Activated B cell treated with CpG ODN at 0.5 μM for 24 hours (primary cell): ENCODE results near the gene CNPPD1. TPM values are rescaled to one million over a fixed set of nuclear protein-coding genes. Genes with fewer than 3 reads are reported as not detected.
A peak's percentile ranks its signal among the peaks of the same experiment; 100 is the strongest.
"Not testable (repeated sequence)": the region's sequence is repeated elsewhere in the genome, so short reads cannot be mapped to it uniquely, and the experiment has no call there.

Source experiments
- ATAC-seq: fragments of 200-7000 bp; cut with Tn5 transposase; one replicate; pipeline ENCODE4 v1.10.0; 2021; ENCODE audit warnings: low read depth, mild to moderate bottlenecking, moderate library complexity
- CTCF ChIA-PET: fragments of 350-600 bp; sonication (Branson Sonifier 250); formaldehyde crosslinking; loops from one replicate; lab custom pipeline; 2021; ENCODE audit warnings: antibody characterized with exemption; lab: Charles Lee
- POLR2A ChIA-PET: fragments of 350-600 bp; sonication (Branson Sonifier 250); formaldehyde crosslinking; loops from one replicate; lab custom pipeline; 2021; ENCODE audit warnings: antibody characterized with exemption; lab: Charles Lee
- DNase-seq: peaks from one replicate; pipeline ENCODE4 v3.0.0; 2022
- H3K27ac Mint-ChIP-seq: one replicate; pipeline ENCODE4 v1.8.0; 2020; ENCODE audit warnings: mixed read lengths
- H3K27me3 Mint-ChIP-seq: one replicate; pipeline ENCODE4 v1.8.0; 2021; ENCODE audit warnings: mixed read lengths
- H3K36me3 Mint-ChIP-seq: one replicate; pipeline ENCODE4 v1.8.0; 2021; ENCODE audit warnings: low read depth, mixed read lengths
- H3K4me1 Mint-ChIP-seq: one replicate; pipeline ENCODE4 v1.8.0; 2021; ENCODE audit warnings: mixed read lengths
- H3K4me3 Mint-ChIP-seq: one replicate; pipeline ENCODE4 v1.8.0; 2020; ENCODE audit warnings: mild to moderate bottlenecking, mixed read lengths
- H3K9me3 Mint-ChIP-seq: one replicate; pipeline ENCODE4 v1.8.0; 2020; ENCODE audit warnings: mixed read lengths
- intact Hi-C: fragments of 100-400 bp; cut with micrococcal nuclease; formaldehyde crosslinking; loops from one replicate; pipeline ENCODE4 v1.15.1; 2024
- total RNA-seq: library from RNA; stranded (reverse); gene quantifications from 2 replicates; pipeline ENCODE4 v1.2.3, GENCODE V29; 2022
- TF ChIP-seq, protein P1 (sequence below): fragments of 200-600 bp; IDR thresholded peaks from one replicate; pipeline ENCODE4 v1.8.0; 2022; ENCODE audit warnings: antibody characterized with exemption, mild to moderate bottlenecking

The CNPPD1 gene
- total RNA-seq, 1 donor from 2014 or later = 144 TPM

GRCh38 chr2:219205165-219205538 is 28.4 kb upstream of the CNPPD1 start:
- ATAC-seq (no peak), DNase-seq (no peak)
- intact Hi-C loops = no loop called here
- TF ChIP-seq, protein P1, sequence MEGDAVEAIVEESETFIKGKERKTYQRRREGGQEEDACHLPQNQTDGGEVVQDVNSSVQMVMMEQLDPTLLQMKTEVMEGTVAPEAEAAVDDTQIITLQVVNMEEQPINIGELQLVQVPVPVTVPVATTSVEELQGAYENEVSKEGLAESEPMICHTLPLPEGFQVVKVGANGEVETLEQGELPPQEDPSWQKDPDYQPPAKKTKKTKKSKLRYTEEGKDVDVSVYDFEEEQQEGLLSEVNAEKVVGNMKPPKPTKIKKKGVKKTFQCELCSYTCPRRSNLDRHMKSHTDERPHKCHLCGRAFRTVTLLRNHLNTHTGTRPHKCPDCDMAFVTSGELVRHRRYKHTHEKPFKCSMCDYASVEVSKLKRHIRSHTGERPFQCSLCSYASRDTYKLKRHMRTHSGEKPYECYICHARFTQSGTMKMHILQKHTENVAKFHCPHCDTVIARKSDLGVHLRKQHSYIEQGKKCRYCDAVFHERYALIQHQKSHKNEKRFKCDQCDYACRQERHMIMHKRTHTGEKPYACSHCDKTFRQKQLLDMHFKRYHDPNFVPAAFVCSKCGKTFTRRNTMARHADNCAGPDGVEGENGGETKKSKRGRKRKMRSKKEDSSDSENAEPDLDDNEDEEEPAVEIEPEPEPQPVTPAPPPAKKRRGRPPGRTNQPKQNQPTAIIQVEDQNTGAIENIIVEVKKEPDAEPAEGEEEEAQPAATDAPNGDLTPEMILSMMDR = no peak
- H3K4me1 Mint-ChIP-seq = peaks cover 19% of the 10 kb centered on the region
- no peak overlapping the region for H3K4me3 Mint-ChIP-seq
- H3K27ac Mint-ChIP-seq = peak overlapping the region; percentile 35
- ChIA-PET CTCF (interaction anchor here (1.1 to 1.9 kb wide), 2 partner anchors 30 to 95 kb away, joined by 5 to 12 read pairs; partner anchors contain the start of gene CNPPD1), POLR2A (interaction anchor here (0.7 to 5.3 kb wide), 5 partner anchors 28 to 494 kb away, joined by 3 to 98 read pairs (median 21); partner anchors contain the start of genes CNPPD1, DNAJB2, RETREG2 and TUBA4A)
- H3K36me3 Mint-ChIP-seq = peaks cover 18% of the 10 kb centered on the region
- H3K27me3 Mint-ChIP-seq = no peaks in the 10 kb centered on the region
- no peaks in the 10 kb centered on the region for H3K9me3 Mint-ChIP-seq

DNA sequence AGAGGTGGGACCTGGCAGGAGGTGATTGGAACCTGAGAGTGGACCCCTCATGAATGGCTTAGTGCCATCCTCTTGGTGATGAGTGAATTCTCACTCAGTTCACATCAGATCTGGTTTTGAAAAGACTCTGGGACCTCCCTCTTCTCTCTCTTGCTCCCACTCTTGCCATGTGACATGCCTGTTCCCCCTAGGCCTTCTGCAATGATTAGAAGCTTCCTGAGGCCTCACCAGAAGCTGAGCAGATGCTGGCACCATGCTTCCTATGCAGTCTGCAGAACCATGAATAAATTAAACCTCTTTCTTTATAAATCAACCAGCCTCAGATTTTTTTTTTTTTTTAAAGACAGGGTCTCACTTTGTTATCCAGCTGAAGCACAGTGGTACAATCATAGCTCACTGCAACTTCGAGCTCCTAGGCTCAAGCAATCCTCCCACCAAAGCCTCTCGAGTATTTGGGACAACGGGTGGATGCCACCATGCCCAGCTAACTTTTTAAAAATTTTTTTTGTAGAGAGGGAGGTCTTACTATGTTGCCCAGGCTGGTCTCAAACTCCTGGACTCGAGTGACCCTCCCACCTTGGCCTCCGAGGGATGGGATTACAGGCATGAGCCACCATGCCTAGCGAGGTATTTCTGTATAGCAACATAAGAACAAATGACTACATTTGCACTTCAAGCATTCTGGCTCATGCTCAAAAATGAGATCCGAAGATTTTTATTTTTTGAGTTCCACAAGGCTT is 27.9 kb upstream of the CNPPD1 start:
- no peaks in the 10 kb centered on the region for H3K9me3 Mint-ChIP-seq
- H3K4me3 Mint-ChIP-seq = no peak overlapping the region
- ATAC-seq = no peak
- CTCF ChIA-PET = no interaction called here
- intact Hi-C loops = no loop called here
- H3K27me3 Mint-ChIP-seq = no peaks in the 10 kb centered on the region
- H3K27ac Mint-ChIP-seq = no peak overlapping the region
- POLR2A ChIA-PET = interaction anchor here (1.1 kb wide), 1 partner anchor 28 kb away, joined by 4 read pairs; the partner anchor contains the start of gene CNPPD1
- peaks cover 17% of the 10 kb centered on the region for H3K36me3 Mint-ChIP-seq
- TF ChIP-seq, protein P1 = no peak
- DNase-seq = no peak
- H3K4me1 Mint-ChIP-seq = peaks cover 19% of the 10 kb centered on the region

GRCh38 chr2:219201331-219201730 is 24.6 kb upstream of the CNPPD1 start:
- ATAC-seq, H3K27ac Mint-ChIP-seq, H3K4me3 Mint-ChIP-seq, H3K9me3 Mint-ChIP-seq, CTCF ChIA-PET, intact Hi-C loops, H3K36me3 Mint-ChIP-seq, H3K27me3 Mint-ChIP-seq, H3K4me1 Mint-ChIP-seq, DNase-seq: not testable (repeated sequence)
- POLR2A ChIA-PET = interaction anchor here (1.2 kb wide), 1 partner anchor 78 kb away, joined by 3 read pairs; the partner anchor contains the start of gene DNAJB2

DNA sequence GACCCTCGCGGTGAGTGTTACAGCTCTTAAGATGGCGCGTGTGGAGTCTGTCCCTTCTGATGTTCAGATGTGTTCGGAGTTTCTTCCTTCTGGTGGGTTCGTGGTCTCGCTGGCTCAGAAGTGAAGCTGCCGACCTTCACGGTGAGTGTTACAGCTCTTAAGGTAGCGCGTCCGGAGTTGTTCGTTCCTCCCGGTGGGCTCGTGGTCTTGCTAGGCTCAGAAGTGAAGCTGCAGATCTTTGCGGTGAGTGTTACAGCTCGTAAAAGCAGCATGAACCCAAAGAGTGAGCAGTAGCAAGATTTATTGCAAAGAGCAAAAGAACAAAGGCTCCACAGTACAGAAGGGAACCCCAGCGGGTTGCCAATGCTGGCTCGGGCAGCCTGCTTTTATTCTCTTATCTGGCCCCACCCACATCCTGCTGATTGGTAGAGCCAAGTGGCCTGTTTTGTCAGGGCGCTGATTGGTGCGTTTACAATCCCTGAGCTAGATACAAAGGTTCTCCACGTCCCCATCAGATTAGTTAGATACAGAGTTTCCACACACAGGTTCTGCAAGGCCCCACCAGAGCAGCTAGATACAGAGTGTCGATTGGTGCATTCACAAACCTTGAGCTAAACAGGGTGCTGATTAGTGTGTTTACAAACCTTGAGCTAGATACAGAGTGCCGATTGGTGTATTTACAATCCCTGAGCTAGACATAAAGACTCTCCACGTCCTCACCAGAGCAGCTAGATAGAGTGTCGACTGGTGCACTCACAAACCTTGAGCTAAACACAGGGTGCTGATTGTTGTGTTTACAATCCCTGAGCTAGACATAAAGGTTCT is 24.0 kb upstream of the CNPPD1 start:
- H3K27ac Mint-ChIP-seq, H3K9me3 Mint-ChIP-seq, DNase-seq, ATAC-seq, H3K4me1 Mint-ChIP-seq, CTCF ChIA-PET, H3K27me3 Mint-ChIP-seq, intact Hi-C loops, H3K36me3 Mint-ChIP-seq, H3K4me3 Mint-ChIP-seq: not testable (repeated sequence)
- POLR2A ChIA-PET = interaction anchor here (1.2 kb wide), 1 partner anchor 78 kb away, joined by 3 read pairs; the partner anchor contains the start of gene DNAJB2

DNA sequence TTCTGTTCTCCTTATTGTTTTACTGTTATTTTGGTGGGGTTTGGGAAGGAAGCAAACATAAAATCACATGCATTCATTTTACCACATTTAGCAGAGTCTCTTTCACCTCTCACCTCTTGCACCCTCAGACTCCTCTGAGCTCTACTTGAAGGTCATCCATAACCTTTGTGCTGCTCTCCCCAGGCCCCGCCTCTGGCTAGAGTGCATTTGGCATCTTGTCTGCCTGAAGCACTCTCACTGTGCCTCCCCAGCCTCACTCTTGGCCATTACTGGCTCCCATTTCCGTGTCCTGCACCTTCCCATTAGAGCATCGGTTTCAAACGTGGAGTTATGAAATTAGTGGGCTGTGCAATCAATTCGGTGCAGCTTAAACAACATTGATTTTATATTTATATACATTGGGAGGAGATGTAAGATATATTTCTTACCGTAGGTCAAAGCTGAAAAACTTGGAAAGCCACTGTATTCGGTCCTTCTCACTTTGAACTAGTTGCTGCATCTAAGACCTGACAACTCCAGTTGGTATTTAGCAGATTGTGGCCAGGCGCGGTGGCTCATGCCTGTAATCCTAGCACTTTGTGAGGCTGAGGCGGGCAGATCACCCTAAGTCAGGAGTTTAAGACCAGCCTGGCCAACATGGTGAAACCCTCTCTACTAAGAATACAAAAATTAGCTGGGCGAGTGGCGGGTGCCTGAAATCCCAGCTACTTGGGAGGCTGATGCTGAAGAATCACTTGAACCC is 22.9 kb upstream of the CNPPD1 start:
- POLR2A ChIA-PET = no interaction called here

More for the DNA sequence above, 22.9 kb upstream of the CNPPD1 start:
- TF ChIP-seq, protein P1 = no peak
- Mint-ChIP-seq H3K36me3 (no peaks in the 10 kb centered on the region), H3K27ac (no peak overlapping the region), H3K4me1 (no peaks in the 10 kb centered on the region), H3K4me3 (no peak overlapping the region), H3K9me3 (no peaks in the 10 kb centered on the region), H3K27me3 (peaks cover 6% of the 10 kb centered on the region)
- DNase-seq = no peak
- no peak for ATAC-seq
- CTCF ChIA-PET = no interaction called here
- intact Hi-C loops = no loop called here
